ENCODE measurements around the gene CRYAA.
"Not testable (repeated sequence)": the region's sequence is repeated elsewhere in the genome, so short reads cannot be mapped to it uniquely, and the experiment has no call there.

Gene CRYAA, protein sequence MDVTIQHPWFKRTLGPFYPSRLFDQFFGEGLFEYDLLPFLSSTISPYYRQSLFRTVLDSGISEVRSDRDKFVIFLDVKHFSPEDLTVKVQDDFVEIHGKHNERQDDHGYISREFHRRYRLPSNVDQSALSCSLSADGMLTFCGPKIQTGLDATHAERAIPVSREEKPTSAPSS

DNA sequence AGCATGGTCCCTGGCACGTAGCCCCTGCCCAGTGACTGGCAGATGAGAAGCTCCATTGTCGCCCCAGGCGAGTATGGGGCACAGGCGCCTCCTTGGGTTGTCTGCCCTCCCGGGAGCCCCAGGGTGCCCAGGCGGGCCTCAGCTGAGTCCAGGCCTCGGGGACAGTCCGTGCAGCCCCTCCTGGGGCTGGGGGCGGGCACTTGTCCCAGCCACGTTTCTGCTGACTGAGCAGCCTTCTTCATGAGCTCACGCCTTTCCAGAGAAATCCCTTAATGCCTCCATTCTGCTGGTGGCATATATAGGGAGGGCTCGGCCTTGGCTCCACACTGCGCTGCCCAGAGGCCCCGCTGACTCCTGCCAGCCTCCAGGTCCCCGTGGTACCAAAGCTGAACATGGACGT is at the start of gene CRYAA:
CRYAA (plus strand) TSS at position 301 of the 400 bp plus-strand sequence; CDS start at position 393, 92 bp downstream.
- not testable (repeated sequence) for DNase-seq

DNA sequence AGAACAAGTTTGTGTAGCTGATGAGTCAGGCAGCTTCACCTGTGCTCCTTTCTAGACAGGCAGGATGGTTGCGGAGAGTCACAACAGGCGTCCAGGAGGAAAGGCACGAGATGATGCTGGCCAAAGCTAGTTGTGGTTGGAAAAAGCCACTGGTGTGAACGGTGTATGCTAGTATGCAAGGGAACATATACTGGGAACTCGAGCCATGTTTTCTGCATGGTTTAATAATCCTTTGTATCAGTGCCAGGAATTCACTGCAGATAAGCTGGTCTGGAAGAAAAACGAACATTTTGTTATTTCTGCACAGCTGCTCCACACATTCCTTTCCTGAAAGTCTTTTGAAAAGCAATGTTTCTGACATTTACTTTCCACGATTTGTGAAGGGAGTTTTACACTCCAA is 38.7 kb upstream of the CRYAA start:
- not testable (repeated sequence) for DNase-seq

DNA sequence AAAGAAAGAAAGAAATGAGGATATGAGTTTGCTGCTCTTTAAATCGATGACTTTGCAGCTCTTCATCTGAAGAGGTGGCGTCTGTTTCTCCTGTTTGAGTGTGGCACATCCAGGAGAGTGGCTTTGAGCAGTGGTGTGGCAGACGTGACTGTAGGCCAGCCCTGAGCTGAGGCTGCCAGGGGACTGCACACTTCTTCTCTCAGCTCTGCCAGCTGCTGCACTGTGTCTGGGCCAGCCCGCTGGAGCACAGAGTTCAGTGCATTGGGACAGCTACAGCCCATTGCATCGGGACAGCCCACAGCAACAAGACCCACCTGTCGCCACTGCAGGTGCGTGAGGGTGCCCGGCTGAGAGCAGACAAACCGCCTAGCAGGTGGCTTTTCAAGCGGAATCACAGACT is 34.3 kb upstream of the CRYAA start:
- DNase-seq = not testable (repeated sequence)

DNA sequence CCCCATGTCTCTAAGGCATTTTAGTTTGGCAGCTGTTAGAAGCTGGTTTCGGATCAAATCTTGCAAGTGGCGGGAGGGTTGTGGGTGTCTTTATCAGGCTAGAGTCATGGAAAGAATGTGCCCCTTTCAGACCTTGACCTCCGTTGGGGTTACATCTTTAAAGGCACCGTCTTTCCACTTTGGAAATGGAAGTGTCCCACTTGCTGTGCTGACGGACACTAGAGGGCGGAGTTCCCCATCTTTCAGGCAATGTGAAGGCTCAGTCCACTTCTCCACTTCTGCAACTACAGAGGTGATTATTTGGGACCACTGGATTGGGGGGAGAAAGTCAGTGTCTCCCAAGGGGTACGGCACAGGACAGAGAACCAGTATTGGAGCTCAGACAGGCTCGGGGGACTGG is 29.9 kb upstream of the CRYAA start:
- not testable (repeated sequence) for DNase-seq

DNA sequence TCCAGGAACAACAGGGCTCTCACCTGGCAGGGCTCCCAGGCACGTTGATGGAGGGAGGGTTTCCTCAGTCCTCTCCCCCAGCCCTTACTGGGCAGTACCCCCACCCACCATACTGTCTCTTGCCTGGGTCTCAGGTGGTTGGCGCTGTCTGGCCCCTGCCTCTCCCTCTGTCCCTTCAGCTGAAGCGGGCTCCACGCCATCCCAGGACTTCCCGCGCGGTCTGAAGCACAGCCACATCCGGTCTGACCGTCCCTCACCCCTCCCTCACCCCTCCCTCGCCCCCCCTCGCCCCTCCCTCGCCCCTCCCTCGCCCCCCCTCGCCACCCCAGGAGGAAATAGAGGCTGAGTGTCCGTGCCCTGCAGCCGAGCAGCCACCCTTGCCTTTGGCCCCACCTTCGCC is 27.4 kb upstream of the CRYAA start:
- DNase-seq = not testable (repeated sequence)

DNA sequence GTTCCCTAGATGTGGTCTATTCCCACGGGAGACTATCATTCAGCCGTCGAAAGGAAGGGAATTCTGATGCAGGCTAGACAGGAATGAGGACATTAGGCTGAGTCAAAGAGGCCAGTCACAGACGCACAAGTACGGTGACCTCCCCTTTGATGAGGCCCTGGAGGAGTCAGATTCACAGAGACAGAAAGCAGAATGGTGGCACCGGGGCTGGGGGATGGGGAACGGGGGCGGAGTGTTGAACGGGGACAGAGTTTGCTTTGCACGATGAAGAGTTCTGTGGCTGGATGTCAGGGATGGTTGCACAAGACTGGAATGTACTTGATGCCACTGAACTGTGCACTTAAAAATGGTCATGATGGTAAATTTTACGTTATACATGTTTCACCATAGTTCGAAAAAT is 22.2 kb upstream of the CRYAA start:
- DNase-seq = not testable (repeated sequence)

DNA sequence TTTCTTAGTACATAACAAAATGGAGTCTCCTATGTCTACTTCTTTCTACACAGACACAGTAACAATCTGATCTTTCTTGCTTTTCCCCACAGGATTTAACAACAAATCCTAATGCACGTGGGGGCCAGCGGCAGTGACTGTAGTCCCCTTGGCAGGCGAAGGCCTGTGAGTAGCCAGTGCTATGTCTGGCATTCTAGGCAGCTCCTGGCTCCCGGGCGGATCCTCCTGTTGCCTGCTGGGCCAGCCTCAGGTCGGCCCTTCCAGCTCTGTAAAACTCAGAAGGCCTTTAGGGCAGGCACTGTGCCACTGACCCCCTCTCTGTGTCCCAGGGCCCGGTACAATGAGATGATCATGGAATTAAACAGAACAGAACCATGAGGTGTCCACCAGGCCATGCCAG is 20.8 kb upstream of the CRYAA start:
- not testable (repeated sequence) for DNase-seq

DNA sequence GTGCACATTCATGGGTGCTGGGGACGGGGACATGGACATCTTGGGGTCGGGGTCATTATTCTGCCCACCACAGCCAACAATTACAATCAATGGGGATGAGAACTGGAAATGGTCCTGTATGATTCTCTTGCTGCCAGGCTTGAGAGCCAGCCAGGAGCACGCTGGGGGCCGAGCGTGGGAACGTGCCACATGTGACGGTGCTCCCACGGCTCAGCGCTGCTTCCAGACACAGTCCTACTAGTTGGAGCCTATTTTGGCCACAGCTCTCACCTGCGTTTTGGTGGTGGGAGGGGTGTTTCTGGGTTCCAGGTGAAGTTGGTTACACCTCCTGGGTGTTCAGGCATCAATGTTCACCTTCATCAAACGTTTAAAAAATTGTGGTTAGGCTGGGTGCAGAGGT is 19.5 kb upstream of the CRYAA start:
- DNase-seq = not testable (repeated sequence)

DNA sequence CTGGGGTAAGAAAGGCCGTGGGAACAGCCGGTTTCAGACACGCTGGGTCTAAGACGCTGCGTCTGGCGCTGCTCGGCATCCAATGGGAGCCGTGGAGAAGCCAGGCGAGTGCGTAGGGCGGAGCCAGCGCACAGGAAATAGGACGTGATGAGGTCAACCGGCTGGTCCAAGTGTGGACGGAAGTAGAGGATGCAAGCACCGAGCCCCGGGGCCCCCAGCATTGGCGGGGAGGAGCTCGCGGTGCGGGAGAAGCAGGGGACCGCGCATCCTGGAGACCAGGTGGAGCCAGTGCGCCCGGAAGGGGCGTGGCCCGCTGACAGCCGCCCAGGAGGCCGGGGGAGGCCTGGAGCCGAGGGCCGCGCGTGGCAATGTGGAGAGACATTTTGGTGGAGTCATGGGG is 15.2 kb upstream of the CRYAA start:
- not testable (repeated sequence) for DNase-seq

DNA sequence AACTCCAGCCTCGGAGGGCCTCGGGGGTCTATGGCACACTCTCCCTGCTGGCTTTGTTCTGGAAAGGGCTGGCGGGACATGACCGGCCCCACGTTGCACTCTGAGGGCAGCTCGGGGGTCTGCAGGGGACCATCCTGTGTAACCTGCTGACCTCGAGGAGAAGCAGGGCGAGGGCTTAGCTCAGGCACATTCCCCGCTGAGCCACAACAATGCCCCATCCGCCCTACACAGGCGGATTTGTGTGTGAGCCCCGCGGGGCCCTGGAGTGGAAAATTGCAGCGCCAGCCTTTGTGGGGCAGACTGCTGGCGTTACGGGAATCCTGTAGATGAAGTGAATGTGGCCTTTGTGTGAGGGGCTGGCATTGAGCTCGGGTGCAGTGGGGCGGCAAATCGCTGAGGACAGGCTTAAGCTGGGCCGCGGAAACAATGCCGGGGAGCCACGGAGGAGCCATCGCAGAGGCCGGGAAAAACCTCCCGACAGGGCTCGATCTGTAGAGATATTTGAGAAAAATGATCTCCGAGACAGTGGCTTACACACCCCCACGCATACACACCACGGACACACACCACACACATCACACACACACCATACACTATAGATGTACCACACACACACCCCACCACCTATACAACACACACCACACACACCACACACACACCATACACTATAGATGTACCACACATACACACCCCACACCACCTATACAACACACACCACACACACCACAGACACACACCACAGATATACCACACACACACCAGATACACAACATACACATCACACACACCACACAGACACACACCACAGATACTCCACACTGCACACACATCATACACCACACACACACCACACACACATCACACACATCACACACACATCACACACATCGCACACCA is 9.3 kb upstream of the CRYAA start:
- DNase-seq = not testable (repeated sequence)

DNA sequence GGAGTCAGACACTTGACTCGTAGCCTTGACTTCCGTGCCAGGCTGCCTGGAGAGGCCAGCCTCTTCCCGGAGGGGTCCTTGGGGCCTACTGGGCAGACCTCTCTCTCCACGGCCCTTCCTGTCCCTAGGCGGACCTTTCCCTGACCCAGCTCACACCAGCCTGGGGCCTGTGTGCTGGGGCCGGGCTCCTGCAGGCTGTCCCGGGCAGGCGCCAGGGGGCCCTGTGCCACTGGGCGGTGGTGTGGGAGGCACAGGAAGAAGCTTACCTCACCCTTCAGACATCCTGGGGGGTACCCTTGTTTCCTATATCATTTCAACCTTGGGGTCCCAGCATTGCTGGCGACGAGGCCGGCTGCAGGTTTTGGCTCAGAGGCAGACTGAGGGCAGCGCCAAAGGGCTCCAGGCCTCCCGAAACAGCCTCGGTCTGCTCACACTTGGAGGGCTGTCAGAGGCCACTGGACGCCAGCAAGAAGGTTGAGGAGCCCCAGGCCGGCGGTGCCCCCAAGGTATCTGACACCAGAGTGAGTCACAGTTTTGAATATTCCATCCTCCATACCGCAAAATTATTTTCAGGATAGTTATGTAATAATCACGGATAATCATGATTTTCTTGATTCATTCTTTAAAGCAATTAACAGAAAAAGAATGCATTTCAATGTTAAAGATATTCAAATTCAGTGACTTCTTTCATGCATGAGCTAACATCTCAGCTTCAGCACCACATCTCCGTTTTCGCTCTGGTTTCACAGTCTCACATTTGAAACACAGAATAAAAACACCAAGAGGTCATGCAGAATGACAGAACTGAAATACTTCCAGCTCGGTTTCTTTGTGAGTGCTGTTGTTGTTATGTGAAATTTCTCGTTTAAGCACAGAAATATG is 6.7 kb upstream of the CRYAA start:
- DNase-seq = not testable (repeated sequence)

DNA sequence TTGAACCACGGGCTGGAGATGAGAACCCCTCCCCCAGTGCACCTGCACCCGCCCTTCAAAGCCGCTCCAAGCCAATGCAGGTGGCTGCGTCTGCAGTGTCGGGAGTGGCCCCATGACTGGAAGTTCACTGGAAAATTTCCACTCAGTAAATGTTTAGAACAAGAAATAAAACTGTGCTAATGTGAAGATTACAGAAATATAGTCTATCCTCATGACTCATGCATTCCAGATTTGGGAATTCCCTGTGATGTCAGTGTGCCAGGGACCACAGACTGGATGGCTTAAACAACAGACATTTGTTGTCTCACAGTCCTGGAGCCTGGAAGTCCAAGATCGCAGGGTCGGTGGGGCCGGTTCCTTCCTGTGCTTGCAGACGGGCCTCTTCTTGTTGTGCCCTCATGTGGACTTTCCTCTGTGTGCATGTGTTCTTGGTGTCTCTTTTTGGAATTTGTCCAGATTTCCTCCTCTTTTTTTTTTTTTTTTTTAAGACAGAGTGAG is 6.1 kb upstream of the CRYAA start:
- not testable (repeated sequence) for DNase-seq

DNA sequence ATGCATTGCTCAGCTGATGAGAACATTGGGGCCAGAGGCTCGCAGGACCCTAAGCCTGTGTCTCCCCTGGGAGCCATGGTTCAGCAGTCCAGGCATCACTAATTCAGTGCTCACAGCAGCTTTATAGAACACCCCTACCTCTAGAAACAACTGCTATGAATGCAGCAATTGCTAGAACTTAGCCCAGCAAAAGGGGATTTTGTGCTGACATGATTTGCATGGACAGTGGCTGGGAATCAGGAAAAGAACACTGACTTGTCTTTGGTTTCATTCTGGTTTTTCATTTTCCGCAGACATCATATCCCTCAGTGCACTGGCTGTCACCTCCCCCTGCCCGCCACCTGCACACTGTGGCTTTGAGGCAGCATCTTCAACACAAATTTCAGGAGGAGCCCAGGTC is 4.0 kb upstream of the CRYAA start:
- DNase-seq = not testable (repeated sequence)

DNA sequence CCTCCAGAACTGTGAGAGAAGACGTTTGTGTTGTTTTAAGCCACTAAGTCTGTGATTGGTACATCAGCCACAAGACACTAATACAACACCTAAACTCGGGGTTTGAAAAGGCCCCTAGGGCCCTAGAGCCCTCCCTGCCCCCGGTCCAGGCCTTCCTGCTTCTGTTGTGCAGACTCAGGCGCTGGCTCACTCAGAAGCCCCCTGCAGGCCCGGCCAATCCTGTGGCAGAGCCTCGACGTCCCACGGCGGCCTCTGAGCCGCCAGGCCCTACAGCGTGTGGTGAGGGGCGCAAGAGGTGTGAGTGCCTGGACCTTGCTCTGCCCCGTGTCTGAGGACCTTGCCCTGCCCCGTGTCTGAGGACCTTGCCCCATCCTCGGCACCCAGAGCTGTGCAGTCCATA is 3.1 kb upstream of the CRYAA start:
- not testable (repeated sequence) for DNase-seq

DNA sequence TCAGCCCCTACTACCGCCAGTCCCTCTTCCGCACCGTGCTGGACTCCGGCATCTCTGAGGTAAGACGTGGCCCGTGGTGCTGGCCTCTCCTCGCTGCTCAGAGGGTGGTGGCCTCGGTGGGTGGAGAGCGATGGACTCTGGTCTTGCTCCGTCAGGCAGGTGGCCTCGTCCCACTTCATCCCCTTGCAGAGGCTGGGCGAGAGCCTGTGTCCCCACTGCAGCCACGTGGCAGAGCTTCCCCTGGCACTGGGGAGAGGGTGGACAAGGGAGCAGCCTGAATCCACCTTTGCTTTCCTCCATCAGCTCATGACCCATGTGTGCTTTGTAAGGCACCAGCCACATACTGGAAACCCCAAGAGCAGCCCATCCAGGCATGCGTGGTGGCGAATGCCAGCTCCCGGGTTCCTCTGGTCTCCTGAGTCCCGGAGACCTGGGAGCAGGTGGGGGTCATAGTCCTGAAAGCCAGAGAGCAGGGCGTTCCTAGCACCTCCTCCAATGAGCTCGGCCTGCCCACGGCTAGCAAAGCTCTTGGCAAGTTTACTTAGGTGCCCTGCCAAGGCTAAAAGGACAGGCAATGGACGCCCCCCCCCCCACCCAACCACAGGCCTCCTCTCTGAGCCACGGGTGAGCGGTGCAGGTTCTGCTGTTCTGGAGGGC is 550 bp downstream of the CRYAA start:
- not testable (repeated sequence) for DNase-seq

DNA sequence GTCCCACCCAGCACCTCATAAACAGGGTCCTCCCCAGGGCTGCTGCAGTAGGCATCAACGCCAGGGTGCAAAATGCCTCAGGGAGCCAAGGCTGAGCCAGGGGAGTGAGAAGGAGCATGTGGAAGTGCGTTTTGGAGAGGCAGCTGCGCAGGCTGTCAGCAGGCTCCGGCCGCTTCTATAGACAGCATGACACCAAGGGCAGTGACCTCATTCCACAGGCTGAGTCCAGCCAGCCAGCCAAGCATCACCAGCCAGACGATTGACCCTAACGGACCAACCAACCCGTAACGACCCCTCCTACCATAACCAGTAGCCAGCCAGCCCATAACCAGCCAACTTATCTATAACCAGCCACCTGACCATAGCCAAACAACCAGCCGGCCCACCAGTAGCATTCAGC is 1.1 kb downstream of the CRYAA start:
- not testable (repeated sequence) for DNase-seq

DNA sequence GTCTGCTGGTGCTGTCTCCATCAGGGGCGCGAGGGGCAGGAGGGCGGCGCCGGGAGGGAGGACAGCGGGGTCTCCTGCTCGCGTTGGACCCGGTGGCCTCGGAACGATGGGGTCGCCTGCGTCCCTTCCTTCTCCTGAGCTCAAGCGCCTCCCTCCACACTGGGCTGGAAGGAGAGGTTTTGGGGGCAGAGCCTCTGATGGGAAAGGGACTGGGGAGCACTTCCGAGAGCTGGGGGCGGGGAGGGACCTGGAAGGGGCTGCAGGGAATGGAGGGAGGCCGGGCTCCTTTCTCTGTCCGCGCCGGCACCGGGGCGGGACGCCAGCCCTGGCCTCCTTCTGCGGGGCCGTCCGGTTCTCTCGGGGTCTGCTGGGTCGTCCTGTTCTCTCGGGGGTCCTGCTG is 4.0 kb downstream of the CRYAA start:
- not testable (repeated sequence) for DNase-seq

DNA sequence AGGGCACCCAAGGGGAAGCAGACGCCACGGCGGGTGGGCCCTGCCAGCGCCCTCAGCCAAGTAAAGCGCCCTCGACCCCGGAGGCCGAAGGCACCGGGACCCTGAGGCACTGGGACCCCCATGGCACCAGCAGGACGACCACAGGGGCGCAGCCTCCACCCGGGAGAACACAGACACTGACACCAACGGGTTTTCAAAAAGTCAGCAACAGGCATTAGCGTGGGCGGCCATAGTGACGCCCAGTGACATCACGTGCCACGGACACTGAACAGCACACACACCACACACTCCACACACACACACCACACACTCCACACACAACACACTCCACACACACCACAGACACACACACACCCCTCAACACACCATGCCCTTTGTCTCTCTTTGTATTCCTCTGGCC is 4.6 kb downstream of the CRYAA start:
- DNase-seq = not testable (repeated sequence)

DNA sequence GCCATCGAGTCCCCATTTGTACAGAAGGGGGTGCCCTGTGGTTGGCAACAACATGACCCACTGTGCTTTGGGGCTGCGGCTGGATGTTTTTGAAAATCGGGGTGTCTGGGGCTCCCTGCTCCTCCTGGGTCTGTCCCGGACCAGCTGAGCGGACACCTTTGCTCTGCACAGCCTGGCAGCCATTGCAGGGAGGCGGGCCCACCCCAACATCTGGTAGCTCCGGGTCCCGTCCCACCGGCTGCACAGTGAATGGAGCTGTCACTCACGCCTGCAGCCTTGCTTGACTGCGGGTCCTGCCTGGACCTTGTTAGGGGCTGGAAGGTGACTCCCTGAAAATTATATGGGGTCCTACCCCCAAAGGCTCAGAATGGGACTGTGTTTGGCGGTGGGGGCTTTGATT is 5.1 kb downstream of the CRYAA start:
- not testable (repeated sequence) for DNase-seq

DNA sequence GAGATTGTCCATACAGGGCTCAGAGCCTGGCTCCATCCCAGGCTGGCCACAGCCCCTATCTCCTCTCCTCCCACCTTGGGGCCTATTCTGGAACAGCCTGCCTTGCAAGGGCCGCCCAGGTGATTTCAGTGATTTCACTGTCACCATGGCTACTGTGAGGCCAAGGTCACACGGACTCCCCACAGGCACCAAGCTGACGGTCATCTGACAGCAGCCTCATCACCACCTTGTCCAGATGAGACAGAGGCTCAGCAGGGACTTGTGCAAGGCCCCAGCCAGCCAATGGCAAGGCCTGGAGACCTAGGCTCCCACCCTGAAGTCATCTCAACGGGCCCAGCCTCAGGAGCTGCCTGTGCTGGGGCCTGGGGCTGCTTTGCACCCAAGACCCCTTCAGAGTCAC is 6.2 kb downstream of the CRYAA start:
- not testable (repeated sequence) for DNase-seq

DNA sequence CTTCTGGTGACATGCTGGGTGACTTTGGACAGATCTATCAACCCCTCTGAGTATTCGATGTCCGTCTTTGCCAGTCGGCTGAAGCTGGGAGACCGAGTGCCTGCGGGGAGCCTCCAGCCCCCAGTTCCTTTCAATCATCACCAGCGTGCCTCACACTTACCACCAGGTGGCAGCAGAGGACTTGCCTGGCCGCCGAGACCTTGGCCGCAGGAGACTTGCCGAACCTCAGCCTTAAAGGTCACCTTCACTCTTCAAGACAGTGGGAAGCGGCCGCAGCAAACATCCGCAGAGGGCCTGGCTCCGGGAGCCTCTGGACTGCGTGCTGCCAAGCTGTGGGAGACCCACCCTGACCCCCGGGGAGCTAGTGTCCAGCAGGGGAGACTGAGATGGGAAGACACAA is 7.8 kb downstream of the CRYAA start:
- DNase-seq = not testable (repeated sequence)
